Hepatocyte (in vitro differentiated cells): ENCODE measurements around the gene ASXL2.

Experiments
- EZH2 ChIP-seq: fragments of 200-600 bp; sonication (generic); IDR thresholded peaks from 2 replicates; pipeline ENCODE4 v1.6.1; 2016; ENCODE audit warnings: antibody characterized with exemption, mild to moderate bottlenecking, borderline replicate concordance
- EZH2phosphoT487 ChIP-seq: fragments of 200-600 bp; sonication (generic); IDR thresholded peaks from one replicate; pipeline ENCODE4 v1.6.1; 2018; ENCODE audit warnings: antibody characterized with exemption, mild to moderate bottlenecking, low read depth, moderate library complexity; ENCODE audit not compliant: unreplicated experiment, severe bottlenecking
- TF ChIP-seq, protein P1 (sequence below): fragments of 200-600 bp; sonication (generic); IDR thresholded peaks from 2 replicates; pipeline ENCODE4 v1.5.1; 2016; ENCODE audit warnings: antibody characterized with exemption, mild to moderate bottlenecking; ENCODE audit not compliant: poor library complexity

DNA sequence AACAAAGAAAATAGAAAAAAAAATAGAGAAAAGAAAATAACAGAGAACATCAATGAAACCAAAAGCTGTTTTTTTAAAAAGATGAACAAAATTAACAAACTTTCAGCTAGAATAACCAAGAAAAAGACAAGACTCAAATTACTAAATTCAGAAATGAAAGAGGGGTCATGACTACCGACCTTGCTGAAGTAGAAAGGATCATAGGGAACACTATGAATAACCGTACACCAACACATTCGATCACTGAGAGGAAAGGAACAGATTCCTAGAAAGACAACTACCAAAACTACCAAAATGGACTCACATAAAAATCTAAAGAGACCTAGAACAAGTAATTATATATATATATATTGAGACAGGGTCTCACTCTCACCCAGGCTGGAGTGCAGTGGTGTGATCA lies 167.5 kb downstream of the ASXL2 start:
- TF ChIP-seq, protein P1, sequence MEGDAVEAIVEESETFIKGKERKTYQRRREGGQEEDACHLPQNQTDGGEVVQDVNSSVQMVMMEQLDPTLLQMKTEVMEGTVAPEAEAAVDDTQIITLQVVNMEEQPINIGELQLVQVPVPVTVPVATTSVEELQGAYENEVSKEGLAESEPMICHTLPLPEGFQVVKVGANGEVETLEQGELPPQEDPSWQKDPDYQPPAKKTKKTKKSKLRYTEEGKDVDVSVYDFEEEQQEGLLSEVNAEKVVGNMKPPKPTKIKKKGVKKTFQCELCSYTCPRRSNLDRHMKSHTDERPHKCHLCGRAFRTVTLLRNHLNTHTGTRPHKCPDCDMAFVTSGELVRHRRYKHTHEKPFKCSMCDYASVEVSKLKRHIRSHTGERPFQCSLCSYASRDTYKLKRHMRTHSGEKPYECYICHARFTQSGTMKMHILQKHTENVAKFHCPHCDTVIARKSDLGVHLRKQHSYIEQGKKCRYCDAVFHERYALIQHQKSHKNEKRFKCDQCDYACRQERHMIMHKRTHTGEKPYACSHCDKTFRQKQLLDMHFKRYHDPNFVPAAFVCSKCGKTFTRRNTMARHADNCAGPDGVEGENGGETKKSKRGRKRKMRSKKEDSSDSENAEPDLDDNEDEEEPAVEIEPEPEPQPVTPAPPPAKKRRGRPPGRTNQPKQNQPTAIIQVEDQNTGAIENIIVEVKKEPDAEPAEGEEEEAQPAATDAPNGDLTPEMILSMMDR, result no peak
- TF ChIP-seq EZH2 (no peak), EZH2phosphoT487 (no peak)
